ENCODE measurements around the gene SLC25A42.
A peak's percentile ranks its signal among the peaks of the same experiment; 100 is the strongest.

DNA sequence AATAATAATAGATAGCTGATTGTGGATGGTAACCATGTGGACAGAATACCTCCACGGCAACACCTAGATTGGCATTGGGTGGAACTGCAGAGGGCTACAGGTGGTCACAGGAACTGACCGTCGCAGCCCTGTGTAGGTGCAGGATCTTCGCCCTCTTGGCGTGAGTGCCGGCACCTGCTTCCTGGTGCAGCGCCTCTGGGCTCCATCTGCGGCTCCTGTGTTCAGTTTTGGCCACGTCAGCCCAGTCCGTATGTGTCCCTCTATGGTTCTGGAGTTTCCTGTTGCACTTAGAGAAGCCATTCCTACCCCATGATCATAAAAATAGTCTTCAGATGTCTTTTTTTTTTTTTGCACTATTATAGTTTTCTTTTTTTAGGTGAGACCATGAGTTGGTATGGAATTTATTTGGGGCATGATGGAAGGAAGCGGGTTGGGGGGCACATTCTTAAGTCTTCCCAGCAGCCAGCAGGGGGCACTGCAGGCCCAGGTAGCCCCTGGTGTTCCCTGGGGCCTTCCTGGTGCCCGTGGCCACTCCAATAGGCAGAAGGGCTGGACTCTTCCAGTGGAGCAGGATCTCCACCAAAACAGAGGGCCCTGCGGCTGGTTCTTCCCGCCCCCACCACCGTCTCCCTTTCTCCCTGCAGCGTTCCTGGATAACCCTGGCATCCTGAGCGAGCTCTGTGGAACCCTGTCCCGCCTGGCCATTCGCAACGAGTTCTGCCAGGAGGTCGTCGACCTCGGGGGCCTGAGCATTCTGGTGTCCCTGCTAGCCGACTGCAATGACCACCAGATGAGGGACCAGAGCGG is 10.1 kb upstream of the SLC25A42 start:
- TF ChIP-seq, protein P1, sequence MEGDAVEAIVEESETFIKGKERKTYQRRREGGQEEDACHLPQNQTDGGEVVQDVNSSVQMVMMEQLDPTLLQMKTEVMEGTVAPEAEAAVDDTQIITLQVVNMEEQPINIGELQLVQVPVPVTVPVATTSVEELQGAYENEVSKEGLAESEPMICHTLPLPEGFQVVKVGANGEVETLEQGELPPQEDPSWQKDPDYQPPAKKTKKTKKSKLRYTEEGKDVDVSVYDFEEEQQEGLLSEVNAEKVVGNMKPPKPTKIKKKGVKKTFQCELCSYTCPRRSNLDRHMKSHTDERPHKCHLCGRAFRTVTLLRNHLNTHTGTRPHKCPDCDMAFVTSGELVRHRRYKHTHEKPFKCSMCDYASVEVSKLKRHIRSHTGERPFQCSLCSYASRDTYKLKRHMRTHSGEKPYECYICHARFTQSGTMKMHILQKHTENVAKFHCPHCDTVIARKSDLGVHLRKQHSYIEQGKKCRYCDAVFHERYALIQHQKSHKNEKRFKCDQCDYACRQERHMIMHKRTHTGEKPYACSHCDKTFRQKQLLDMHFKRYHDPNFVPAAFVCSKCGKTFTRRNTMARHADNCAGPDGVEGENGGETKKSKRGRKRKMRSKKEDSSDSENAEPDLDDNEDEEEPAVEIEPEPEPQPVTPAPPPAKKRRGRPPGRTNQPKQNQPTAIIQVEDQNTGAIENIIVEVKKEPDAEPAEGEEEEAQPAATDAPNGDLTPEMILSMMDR (IDR thresholded peaks at IDR 0.05 in 4 of 5, conservative IDR thresholded peaks at IDR 0.05 in 1 of 5) = peak; percentile 79 to 93 (median 91)
- no peak for TF ChIP-seq POLR2A (IDR thresholded peaks at IDR 0.05)
